Neural cell (in vitro differentiated cells): ENCODE data around the gene CRADD. TPM values are rescaled to one million over a fixed set of nuclear protein-coding genes. Genes with fewer than 3 reads are reported as not detected.

Experiments used
- H2AFZ ChIP-seq: fragments of 200-600, 300-800 bp; sonication (generic), shearing (Covaris generic); 2 replicates; pipeline ENCODE4 v1.6.0; 2014; ENCODE audit warnings: low read depth, mild to moderate bottlenecking, antibody characterized with exemption, low read length, moderate library complexity
- H3F3A ChIP-seq: fragments of 200-600 bp; shearing (Covaris generic); 2 replicates; pipeline ENCODE4 v1.6.1; 2016; ENCODE audit warnings: mild to moderate bottlenecking, moderate library complexity, mixed read lengths, antibody characterized with exemption, low read length; ENCODE audit not compliant: insufficient read depth, poor library complexity, severe bottlenecking
- H3K27ac ChIP-seq: fragments of 200-600, 300-800 bp; sonication (generic), shearing (Covaris generic); 2 replicates; pipeline ENCODE4 v1.5.1; 2014; ENCODE audit warnings: mild to moderate bottlenecking, low read length, moderate library complexity
- H3K27me3 ChIP-seq: fragments of 300-800, 200-600 bp; sonication (generic), shearing (Covaris generic); 2 replicates; pipeline ENCODE4 v1.6.0; 2014; ENCODE audit warnings: mild to moderate bottlenecking, low read depth, low read length, moderate library complexity; ENCODE audit not compliant: insufficient read depth
- H3K36me3 ChIP-seq: fragments of 300-800, 200-600 bp; sonication (generic), shearing (Covaris generic); 2 replicates; pipeline ENCODE4 v1.5.1; 2014; ENCODE audit warnings: mild to moderate bottlenecking, antibody characterized with exemption, low read length, moderate library complexity; ENCODE audit not compliant: insufficient read depth
- H3K4me2 ChIP-seq: fragments of 300-800, 200-600 bp; sonication (generic), shearing (Covaris generic); 2 replicates; pipeline ENCODE4 v1.6.0; 2014; ENCODE audit warnings: mild to moderate bottlenecking, low read length
- H3K4me3 ChIP-seq: fragments of 300-800, 200-600 bp; sonication (generic), shearing (Covaris generic); 2 replicates; pipeline ENCODE4 v1.5.1; 2014; ENCODE audit warnings: mild to moderate bottlenecking, low read length, moderate library complexity
- H3K79me2 ChIP-seq: fragments of 200-600 bp; shearing (Covaris generic); replicated peaks from 2 replicates; pipeline ENCODE4 v1.6.0; 2014; ENCODE audit warnings: mild to moderate bottlenecking, low read length, moderate library complexity; ENCODE audit not compliant: insufficient read depth
- H3K9ac ChIP-seq: fragments of 300-800, 200-600 bp; sonication (generic), shearing (Covaris generic); 2 replicates; pipeline ENCODE4 v1.6.1; 2016; ENCODE audit warnings: mild to moderate bottlenecking, low read length, mixed read lengths
- H3K9me2 ChIP-seq: fragments of 200-600 bp; shearing (Covaris generic); 2 replicates; pipeline ENCODE4 v1.6.1; 2016; ENCODE audit warnings: mild to moderate bottlenecking, low read length, mixed read lengths; ENCODE audit not compliant: insufficient read depth
- H3K9me3 ChIP-seq: fragments of 200-600, 300-800 bp; sonication (generic), shearing (Covaris generic); 2 replicates; pipeline ENCODE4 v1.6.1; 2016; ENCODE audit warnings: mild to moderate bottlenecking, mixed run types, low read length, moderate library complexity, mixed read lengths
- H4K20me1 ChIP-seq: fragments of 200-600 bp; shearing (Covaris generic); 2 replicates; pipeline ENCODE4 v1.6.1; 2016; ENCODE audit warnings: mild to moderate bottlenecking, mixed run types; ENCODE audit not compliant: insufficient read depth
- CTCF ChIP-seq: fragments of 450-650 bp; IDR thresholded peaks from 2 replicates; pipeline ENCODE4 v1.5.1; 2014; ENCODE audit warnings: antibody characterized with exemption, mild to moderate bottlenecking, moderate library complexity; ENCODE audit not compliant: poor library complexity, severe bottlenecking
- EP300 ChIP-seq: fragments of 450-650 bp; conservative IDR thresholded peaks from 2 replicates; pipeline ENCODE4 v1.6.1; 2014; ENCODE audit warnings: antibody characterized with exemption, mild to moderate bottlenecking, moderate library complexity; ENCODE audit not compliant: poor library complexity, severe bottlenecking
- EZH2 ChIP-seq: fragments of 200-600, 300-800 bp; shearing (Covaris generic), sonication (generic); IDR thresholded peaks from 2 replicates; pipeline ENCODE4 v1.6.1; 2014; ENCODE audit warnings: antibody characterized with exemption, low read length, borderline replicate concordance, mild to moderate bottlenecking; ENCODE audit not compliant: insufficient read depth, poor library complexity, severe bottlenecking
- MXI1 ChIP-seq: fragments of 450-650 bp; conservative IDR thresholded peaks from 2 replicates; pipeline ENCODE4 v1.6.1; 2014; ENCODE audit warnings: antibody characterized with exemption, mild to moderate bottlenecking; ENCODE audit not compliant: poor library complexity, severe bottlenecking
- POLR2AphosphoS5 ChIP-seq: IDR thresholded peaks from 2 replicates; pipeline ENCODE4 v1.6.1; 2012
- RAD21 ChIP-seq: fragments of 450-650 bp; conservative IDR thresholded peaks from 2 replicates; pipeline ENCODE4 v1.6.1; 2014; ENCODE audit warnings: antibody characterized with exemption, mild to moderate bottlenecking, moderate library complexity
- SMC3 ChIP-seq: fragments of 450-650 bp; conservative IDR thresholded peaks from 2 replicates; pipeline ENCODE4 v1.6.1; 2014; ENCODE audit warnings: antibody characterized with exemption, mild to moderate bottlenecking, moderate library complexity; ENCODE audit not compliant: poor library complexity
- TAF1 ChIP-seq: IDR thresholded peaks from 2 replicates; pipeline ENCODE4 v1.6.1; 2012; ENCODE audit warnings: low read depth
- polyA plus RNA-seq: library from polyadenylated mRNA; depleted of rRNA; stranded (reverse); fragments of >200 nt; gene quantifications from 2 replicates; pipeline ENCODE4 v1.2.3, GENCODE V29; 2014
- TF ChIP-seq, protein P1 (sequence below): IDR thresholded peaks from 2 replicates; pipeline ENCODE4 v1.6.1; 2012; ENCODE audit warnings: borderline replicate concordance

The CRADD gene
- polyA plus RNA-seq, 1 donor from 2014 or later = 23.5 TPM

GRCh38 chr12:93714382-93714781 is 37.2 kb downstream of the CRADD start:
- Histone ChIP-seq H3K27me3 (no peaks in the 10 kb centered on the region), H2AFZ (no peak overlapping the region), H3K4me3 (peak overlapping the region; percentile 19), H3K9me3 (peaks cover 4% of the 10 kb centered on the region), H3K9ac (no peak overlapping the region), H3K4me2 (no peak overlapping the region), H3K79me2 (no peaks in the 10 kb centered on the region), H4K20me1 (no peaks in the 10 kb centered on the region), H3K9me2 (no peaks in the 10 kb centered on the region), H3K27ac (peak overlapping the region; percentile 62), H3K36me3 (no peaks in the 10 kb centered on the region), H3F3A (no peaks in the 10 kb centered on the region)
- no peak for TF ChIP-seq SMC3
- TF ChIP-seq MXI1 = no peak
- TF ChIP-seq, protein P1, sequence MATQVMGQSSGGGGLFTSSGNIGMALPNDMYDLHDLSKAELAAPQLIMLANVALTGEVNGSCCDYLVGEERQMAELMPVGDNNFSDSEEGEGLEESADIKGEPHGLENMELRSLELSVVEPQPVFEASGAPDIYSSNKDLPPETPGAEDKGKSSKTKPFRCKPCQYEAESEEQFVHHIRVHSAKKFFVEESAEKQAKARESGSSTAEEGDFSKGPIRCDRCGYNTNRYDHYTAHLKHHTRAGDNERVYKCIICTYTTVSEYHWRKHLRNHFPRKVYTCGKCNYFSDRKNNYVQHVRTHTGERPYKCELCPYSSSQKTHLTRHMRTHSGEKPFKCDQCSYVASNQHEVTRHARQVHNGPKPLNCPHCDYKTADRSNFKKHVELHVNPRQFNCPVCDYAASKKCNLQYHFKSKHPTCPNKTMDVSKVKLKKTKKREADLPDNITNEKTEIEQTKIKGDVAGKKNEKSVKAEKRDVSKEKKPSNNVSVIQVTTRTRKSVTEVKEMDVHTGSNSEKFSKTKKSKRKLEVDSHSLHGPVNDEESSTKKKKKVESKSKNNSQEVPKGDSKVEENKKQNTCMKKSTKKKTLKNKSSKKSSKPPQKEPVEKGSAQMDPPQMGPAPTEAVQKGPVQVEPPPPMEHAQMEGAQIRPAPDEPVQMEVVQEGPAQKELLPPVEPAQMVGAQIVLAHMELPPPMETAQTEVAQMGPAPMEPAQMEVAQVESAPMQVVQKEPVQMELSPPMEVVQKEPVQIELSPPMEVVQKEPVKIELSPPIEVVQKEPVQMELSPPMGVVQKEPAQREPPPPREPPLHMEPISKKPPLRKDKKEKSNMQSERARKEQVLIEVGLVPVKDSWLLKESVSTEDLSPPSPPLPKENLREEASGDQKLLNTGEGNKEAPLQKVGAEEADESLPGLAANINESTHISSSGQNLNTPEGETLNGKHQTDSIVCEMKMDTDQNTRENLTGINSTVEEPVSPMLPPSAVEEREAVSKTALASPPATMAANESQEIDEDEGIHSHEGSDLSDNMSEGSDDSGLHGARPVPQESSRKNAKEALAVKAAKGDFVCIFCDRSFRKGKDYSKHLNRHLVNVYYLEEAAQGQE = no peak
- no peak for TF ChIP-seq CTCF
- no peak for TF ChIP-seq RAD21
- no peak for TF ChIP-seq EZH2
- TF ChIP-seq TAF1 = no peak
- no peak for TF ChIP-seq EP300
- no peak for TF ChIP-seq POLR2AphosphoS5

DNA sequence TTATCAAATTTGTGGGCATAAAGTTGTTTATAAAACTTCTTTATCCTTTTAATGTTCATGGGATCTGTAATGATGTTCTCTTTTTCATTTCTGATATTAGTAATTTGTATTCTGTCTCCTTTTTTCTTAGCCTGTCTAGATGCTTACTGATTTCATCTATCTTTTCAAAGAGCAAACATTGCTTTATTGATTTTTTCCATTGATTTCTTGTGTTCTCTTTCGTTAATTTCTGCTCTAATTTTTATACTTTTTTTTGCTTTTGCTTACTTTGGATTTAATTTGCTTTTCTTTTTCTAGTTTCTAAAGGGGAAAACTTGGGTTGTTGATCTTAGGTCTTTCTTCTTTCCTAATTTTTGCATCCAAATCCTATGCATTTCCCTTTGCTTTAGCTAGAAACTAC is 42.5 kb downstream of the CRADD start:
- Histone ChIP-seq H3K9me2 (no peaks in the 10 kb centered on the region), H3K27me3 (no peaks in the 10 kb centered on the region), H3K9me3 (peaks cover 5% of the 10 kb centered on the region), H4K20me1 (no peaks in the 10 kb centered on the region), H3K9ac (no peak overlapping the region), H2AFZ (no peak overlapping the region), H3K36me3 (no peaks in the 10 kb centered on the region), H3F3A (no peaks in the 10 kb centered on the region), H3K4me2 (no peak overlapping the region), H3K4me3 (no peak overlapping the region), H3K27ac (no peak overlapping the region), H3K79me2 (no peaks in the 10 kb centered on the region)
- TF ChIP-seq RAD21 (no peak), TAF1 (no peak)

GRCh38 chr12:93720559-93720958 is 43.4 kb downstream of the CRADD start:
- H4K20me1 ChIP-seq = no peaks in the 10 kb centered on the region
- H3K27me3 ChIP-seq = no peaks in the 10 kb centered on the region
- no peaks in the 10 kb centered on the region for H3F3A ChIP-seq
- no peaks in the 10 kb centered on the region for H3K79me2 ChIP-seq
- no peak overlapping the region for H2AFZ ChIP-seq
- H3K36me3 ChIP-seq = no peaks in the 10 kb centered on the region
- no peaks in the 10 kb centered on the region for H3K9me2 ChIP-seq
- H3K4me2 ChIP-seq = no peak overlapping the region
- peaks cover 5% of the 10 kb centered on the region for H3K9me3 ChIP-seq
- no peak overlapping the region for H3K27ac ChIP-seq
- H3K4me3 ChIP-seq = no peak overlapping the region
- H3K9ac ChIP-seq = no peak overlapping the region
- TF ChIP-seq RAD21 (no peak), MXI1 (no peak), EZH2 (no peak), TAF1 (no peak)
